Tibial artery (tissue), 4 donors: ENCODE results near the gene CDC42BPG.

Experiments used
- DNase-seq, 2 donors: peaks; one replicate each; pipeline ENCODE4 v3.0.0-alpha.2; 2019
- H3K27ac ChIP-seq, 2 donors: fragments of 200-600 bp; sonication (generic) in 1 of 2; 1 replicate in 1 of 2; 2 replicates in 1 of 2; pipeline ENCODE4 v1.5.1; 2018 to 2019; ENCODE audit warnings: mild to moderate bottlenecking in 1 of 2
- H3K27me3 ChIP-seq, 2 donors: fragments of 200-600 bp; sonication (generic) in 1 of 2; one replicate each; pipeline versions ENCODE4 v1.5.1 to v1.6.0; 2016 to 2019
- H3K36me3 ChIP-seq, 3 donors: fragments of 200-600 bp; sonication (generic) in 2 of 3; one replicate each; pipeline ENCODE4 v1.5.1; 2016 to 2019; ENCODE audit warnings: mild to moderate bottlenecking in 2 of 3
- H3K4me1 ChIP-seq, 4 donors: fragments of 200-600 bp; sonication (generic) in 2 of 4; 1 replicate in 3 of 4; 2 replicates in 1 of 4; pipeline ENCODE4 v1.5.1; 2016 to 2019
- H3K4me3 ChIP-seq, 2 donors: fragments of 200-600 bp; sonication (generic) in 1 of 2; 1 replicate in 1 of 2; 2 replicates in 1 of 2; pipeline ENCODE4 v1.5.1; 2018 to 2019; ENCODE audit warnings: mild to moderate bottlenecking in 2 of 2
- H3K9me3 ChIP-seq, 3 donors: fragments of 200-600 bp; sonication (generic) in 1 of 3; one replicate each; pipeline ENCODE4 v1.5.1; 2016 to 2019
- CTCF ChIP-seq, 2 experiments: fragments of 200-600 bp in 1 of 2; fragments of 450-650 bp in 1 of 2; IDR thresholded peaks; one replicate each; pipeline ENCODE4 v1.5.1; 2017 to 2019; ENCODE audit warnings: antibody characterized with exemption in 2 of 2, mild to moderate bottlenecking in 1 of 2, moderate library complexity in 1 of 2
- intact Hi-C: fragments of 100-400 bp; cut with DNase I; formaldehyde crosslinking; loops from one replicate; pipeline ENCODE4 v1.15.0; 2023; ENCODE audit warnings: low total_unique reads

Gene CDC42BPG

GRCh38 chr11:64864473-64865285 is 20.2 kb upstream of the CDC42BPG start:
- Histone ChIP-seq H3K27ac (peak overlapping the region; percentile 91 to 97), H3K9me3 (no peaks in the 10 kb centered on the region), H3K4me3 (peak overlapping the region; percentile 36 to 40), H3K27me3 (no peaks in the 10 kb centered on the region), H3K36me3 (peaks cover 3 to 14% (median 5%) of the 10 kb centered on the region in 3 donors), H3K4me1 (peaks cover 5 to 97% (median 87%) of the 10 kb centered on the region in 4 donors)
- DNase-seq, result peak; percentile 87 to 97
- intact Hi-C loops, result no loop called here
- TF ChIP-seq CTCF (IDR thresholded peaks at IDR 0.05), result peak in 1 of 2 experiments; percentile 17

- TF ChIP-seq CTCF (IDR thresholded peaks at IDR 0.05), result no peak
- H3K27me3 ChIP-seq, result no peaks in the 10 kb centered on the region
- H3K4me1 ChIP-seq, result peaks cover 0 to 97% (median 87%) of the 10 kb centered on the region in 4 donors
- peaks cover 9 to 20% (median 11%) of the 10 kb centered on the region in 3 donors for H3K36me3 ChIP-seq
- peak overlapping the region; percentile 91 to 97 for H3K27ac ChIP-seq
- no peaks in the 10 kb centered on the region for H3K9me3 ChIP-seq
- H3K4me3 ChIP-seq, result peak overlapping the region; percentile 27 to 28
- no peak for DNase-seq
- intact Hi-C loops, result no loop called here
Observed at GRCh38 chr11:64864135-64864472, 19.7 kb upstream of the CDC42BPG start.

GRCh38 chr11:64863391-64864060 is 19.1 kb upstream of the CDC42BPG start:
- H3K4me1 ChIP-seq, result peaks cover 0 to 97% (median 87%) of the 10 kb centered on the region in 4 donors
- H3K27ac ChIP-seq, result peak overlapping the region; percentile 91 to 97
- H3K9me3 ChIP-seq, result no peaks in the 10 kb centered on the region
- no peaks in the 10 kb centered on the region for H3K27me3 ChIP-seq
- peak in 1 of 2 donors; percentile 88 for DNase-seq
- H3K36me3 ChIP-seq, result peaks cover 15 to 26% (median 17%) of the 10 kb centered on the region in 3 donors
- peak overlapping the region; percentile 27 to 28 for H3K4me3 ChIP-seq
- intact Hi-C loops, result no loop called here
- no peak for TF ChIP-seq CTCF (IDR thresholded peaks at IDR 0.05)

- H3K9me3 ChIP-seq, result no peaks in the 10 kb centered on the region
- H3K4me3 ChIP-seq, result peak overlapping the region; percentile 27 to 28
- intact Hi-C loops, result no loop called here
- H3K36me3 ChIP-seq, result peaks cover 16 to 23% (median 22%) of the 10 kb centered on the region in 3 donors
- peak in 1 of 2 donors; percentile 77 for DNase-seq
- peak overlapping the region; percentile 91 to 97 for H3K27ac ChIP-seq
- H3K4me1 ChIP-seq, result peaks cover 0 to 97% (median 85%) of the 10 kb centered on the region in 4 donors
- no peak for TF ChIP-seq CTCF (IDR thresholded peaks at IDR 0.05)
- H3K27me3 ChIP-seq, result no peaks in the 10 kb centered on the region
Observed at GRCh38 chr11:64862987-64863390, 18.5 kb upstream of the CDC42BPG start.

GRCh38 chr11:64861227-64861975 is 16.9 kb upstream of the CDC42BPG start:
- no peaks in the 10 kb centered on the region for H3K27me3 ChIP-seq
- no peak for TF ChIP-seq CTCF (IDR thresholded peaks at IDR 0.05)
- peaks cover 16 to 27% (median 22%) of the 10 kb centered on the region in 3 donors for H3K36me3 ChIP-seq
- intact Hi-C loops, result no loop called here
- H3K27ac ChIP-seq, result peak overlapping the region; percentile 91 to 97
- H3K9me3 ChIP-seq, result no peaks in the 10 kb centered on the region
- DNase-seq, result no peak
- H3K4me1 ChIP-seq, result peaks cover 2 to 97% (median 84%) of the 10 kb centered on the region in 4 donors
- no peak overlapping the region for H3K4me3 ChIP-seq
